GM23338 (cell line): ENCODE data around the gene CTU2.

Experiments used
- CREB1 ChIP-seq: fragments of 250-450 bp; sonication (Bioruptor Pico); IDR thresholded peaks from 2 replicates; pipeline ENCODE4 v1.5.0; 2020; ENCODE audit warnings: low read depth, mild to moderate bottlenecking, moderate library complexity
- EZH2 ChIP-seq: fragments of 200-600 bp; sonication (generic); IDR thresholded peaks from one replicate; pipeline ENCODE4 v1.8.0; 2017; ENCODE audit warnings: antibody characterized with exemption, mild to moderate bottlenecking, low read depth; ENCODE audit not compliant: unreplicated experiment
- EZH2phosphoT487 ChIP-seq: fragments of 200-600 bp; sonication (generic); IDR thresholded peaks from one replicate; pipeline ENCODE4 v1.8.1; 2018; ENCODE audit warnings: antibody characterized with exemption; ENCODE audit not compliant: unreplicated experiment
- JUNB ChIP-seq: IDR thresholded peaks from one replicate; pipeline ENCODE4 v1.6.1; 2016; ENCODE audit warnings: antibody characterized with exemption; ENCODE audit not compliant: unreplicated experiment
- POLR2AphosphoS5 ChIP-seq: IDR thresholded peaks from 2 replicates; pipeline ENCODE4 v1.6.1; 2016; ENCODE audit warnings: antibody characterized with exemption, low read depth
- STAT1 ChIP-seq: IDR thresholded peaks from one replicate; pipeline ENCODE4 v1.6.1; 2016; ENCODE audit warnings: antibody characterized with exemption; ENCODE audit not compliant: unreplicated experiment
- ZNF331 ChIP-seq: fragments of 250-450 bp; sonication (Bioruptor Pico); IDR thresholded peaks from 2 replicates; pipeline ENCODE4 v1.5.0; 2020; ENCODE audit warnings: low read depth, mild to moderate bottlenecking, moderate library complexity
- TF ChIP-seq, protein P1 (sequence below), 2 experiments: fragments of 200-600 bp in 1 of 2; sonication (generic) in 1 of 2; conservative IDR thresholded peaks; 2 replicates each; pipeline versions ENCODE4 v1.5.1 to v1.6.1; 2016 to 2017; ENCODE audit warnings: antibody characterized with exemption in 2 of 2, low read depth in 2 of 2, mild to moderate bottlenecking in 2 of 2, moderate library complexity in 1 of 2
- TF ChIP-seq, protein P2 (sequence below): IDR thresholded peaks from one replicate; pipeline ENCODE4 v1.6.1; 2018; ENCODE audit warnings: antibody characterized with exemption; ENCODE audit not compliant: unreplicated experiment
- TF ChIP-seq, protein P3 (sequence below): fragments of 250-450 bp; sonication (Bioruptor Pico); IDR thresholded peaks from 2 replicates; pipeline ENCODE4 v1.5.0; 2020; ENCODE audit warnings: mild to moderate bottlenecking, moderate library complexity

DNA sequence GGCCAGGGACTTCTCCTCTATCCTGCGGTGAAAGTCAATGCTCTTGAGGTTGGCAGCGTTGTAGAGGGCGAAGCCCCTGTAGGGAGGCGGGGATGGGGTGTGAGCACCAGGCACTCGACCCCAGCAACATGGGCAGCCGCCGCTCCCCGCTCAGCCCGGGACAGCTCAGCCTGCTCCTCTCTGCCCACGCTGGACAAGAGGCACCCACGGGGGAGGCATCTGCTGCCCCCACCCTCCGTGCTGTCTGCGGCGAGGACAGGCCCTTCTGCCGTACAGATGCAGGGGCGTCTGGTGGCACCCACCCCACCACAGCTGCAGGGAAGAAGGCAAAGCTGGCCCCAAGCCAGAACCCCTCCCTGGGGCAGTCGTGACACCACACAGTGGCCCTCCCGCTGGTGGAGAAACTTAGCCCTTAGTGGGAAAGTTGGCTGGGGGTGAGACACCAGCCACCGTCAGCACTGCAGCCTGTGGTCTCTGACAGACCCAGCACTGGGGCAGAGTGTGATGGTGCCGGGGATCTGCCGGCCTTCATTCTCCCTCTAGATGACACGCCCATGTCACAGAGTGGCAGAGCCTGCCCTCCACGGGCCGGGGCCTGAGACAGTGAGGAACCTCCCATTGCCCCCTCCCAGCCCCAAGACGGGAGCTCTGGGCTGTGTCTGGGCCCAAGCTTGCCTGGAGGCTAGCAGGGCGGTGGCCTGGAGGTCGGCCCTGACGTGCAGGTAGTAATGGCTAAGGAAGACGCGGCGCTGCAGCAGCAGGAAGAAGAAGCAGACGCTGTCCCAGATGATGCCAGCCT is 19.5 kb downstream of the CTU2 start:
- TF ChIP-seq, protein P1, sequence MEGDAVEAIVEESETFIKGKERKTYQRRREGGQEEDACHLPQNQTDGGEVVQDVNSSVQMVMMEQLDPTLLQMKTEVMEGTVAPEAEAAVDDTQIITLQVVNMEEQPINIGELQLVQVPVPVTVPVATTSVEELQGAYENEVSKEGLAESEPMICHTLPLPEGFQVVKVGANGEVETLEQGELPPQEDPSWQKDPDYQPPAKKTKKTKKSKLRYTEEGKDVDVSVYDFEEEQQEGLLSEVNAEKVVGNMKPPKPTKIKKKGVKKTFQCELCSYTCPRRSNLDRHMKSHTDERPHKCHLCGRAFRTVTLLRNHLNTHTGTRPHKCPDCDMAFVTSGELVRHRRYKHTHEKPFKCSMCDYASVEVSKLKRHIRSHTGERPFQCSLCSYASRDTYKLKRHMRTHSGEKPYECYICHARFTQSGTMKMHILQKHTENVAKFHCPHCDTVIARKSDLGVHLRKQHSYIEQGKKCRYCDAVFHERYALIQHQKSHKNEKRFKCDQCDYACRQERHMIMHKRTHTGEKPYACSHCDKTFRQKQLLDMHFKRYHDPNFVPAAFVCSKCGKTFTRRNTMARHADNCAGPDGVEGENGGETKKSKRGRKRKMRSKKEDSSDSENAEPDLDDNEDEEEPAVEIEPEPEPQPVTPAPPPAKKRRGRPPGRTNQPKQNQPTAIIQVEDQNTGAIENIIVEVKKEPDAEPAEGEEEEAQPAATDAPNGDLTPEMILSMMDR (conservative IDR thresholded peaks at IDR 0.05; ENCODE audit: low read depth in 2 of 2), result no peak
- TF ChIP-seq JUNB (no peak), POLR2AphosphoS5 (no peak), EZH2 (no peak), EZH2phosphoT487 (no peak), CREB1 (CRISPR knock-in tag) (no peak), STAT1 (no peak), ZNF331 (no peak)
- TF ChIP-seq, protein P2, sequence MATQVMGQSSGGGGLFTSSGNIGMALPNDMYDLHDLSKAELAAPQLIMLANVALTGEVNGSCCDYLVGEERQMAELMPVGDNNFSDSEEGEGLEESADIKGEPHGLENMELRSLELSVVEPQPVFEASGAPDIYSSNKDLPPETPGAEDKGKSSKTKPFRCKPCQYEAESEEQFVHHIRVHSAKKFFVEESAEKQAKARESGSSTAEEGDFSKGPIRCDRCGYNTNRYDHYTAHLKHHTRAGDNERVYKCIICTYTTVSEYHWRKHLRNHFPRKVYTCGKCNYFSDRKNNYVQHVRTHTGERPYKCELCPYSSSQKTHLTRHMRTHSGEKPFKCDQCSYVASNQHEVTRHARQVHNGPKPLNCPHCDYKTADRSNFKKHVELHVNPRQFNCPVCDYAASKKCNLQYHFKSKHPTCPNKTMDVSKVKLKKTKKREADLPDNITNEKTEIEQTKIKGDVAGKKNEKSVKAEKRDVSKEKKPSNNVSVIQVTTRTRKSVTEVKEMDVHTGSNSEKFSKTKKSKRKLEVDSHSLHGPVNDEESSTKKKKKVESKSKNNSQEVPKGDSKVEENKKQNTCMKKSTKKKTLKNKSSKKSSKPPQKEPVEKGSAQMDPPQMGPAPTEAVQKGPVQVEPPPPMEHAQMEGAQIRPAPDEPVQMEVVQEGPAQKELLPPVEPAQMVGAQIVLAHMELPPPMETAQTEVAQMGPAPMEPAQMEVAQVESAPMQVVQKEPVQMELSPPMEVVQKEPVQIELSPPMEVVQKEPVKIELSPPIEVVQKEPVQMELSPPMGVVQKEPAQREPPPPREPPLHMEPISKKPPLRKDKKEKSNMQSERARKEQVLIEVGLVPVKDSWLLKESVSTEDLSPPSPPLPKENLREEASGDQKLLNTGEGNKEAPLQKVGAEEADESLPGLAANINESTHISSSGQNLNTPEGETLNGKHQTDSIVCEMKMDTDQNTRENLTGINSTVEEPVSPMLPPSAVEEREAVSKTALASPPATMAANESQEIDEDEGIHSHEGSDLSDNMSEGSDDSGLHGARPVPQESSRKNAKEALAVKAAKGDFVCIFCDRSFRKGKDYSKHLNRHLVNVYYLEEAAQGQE, result no peak
- TF ChIP-seq, protein P3, sequence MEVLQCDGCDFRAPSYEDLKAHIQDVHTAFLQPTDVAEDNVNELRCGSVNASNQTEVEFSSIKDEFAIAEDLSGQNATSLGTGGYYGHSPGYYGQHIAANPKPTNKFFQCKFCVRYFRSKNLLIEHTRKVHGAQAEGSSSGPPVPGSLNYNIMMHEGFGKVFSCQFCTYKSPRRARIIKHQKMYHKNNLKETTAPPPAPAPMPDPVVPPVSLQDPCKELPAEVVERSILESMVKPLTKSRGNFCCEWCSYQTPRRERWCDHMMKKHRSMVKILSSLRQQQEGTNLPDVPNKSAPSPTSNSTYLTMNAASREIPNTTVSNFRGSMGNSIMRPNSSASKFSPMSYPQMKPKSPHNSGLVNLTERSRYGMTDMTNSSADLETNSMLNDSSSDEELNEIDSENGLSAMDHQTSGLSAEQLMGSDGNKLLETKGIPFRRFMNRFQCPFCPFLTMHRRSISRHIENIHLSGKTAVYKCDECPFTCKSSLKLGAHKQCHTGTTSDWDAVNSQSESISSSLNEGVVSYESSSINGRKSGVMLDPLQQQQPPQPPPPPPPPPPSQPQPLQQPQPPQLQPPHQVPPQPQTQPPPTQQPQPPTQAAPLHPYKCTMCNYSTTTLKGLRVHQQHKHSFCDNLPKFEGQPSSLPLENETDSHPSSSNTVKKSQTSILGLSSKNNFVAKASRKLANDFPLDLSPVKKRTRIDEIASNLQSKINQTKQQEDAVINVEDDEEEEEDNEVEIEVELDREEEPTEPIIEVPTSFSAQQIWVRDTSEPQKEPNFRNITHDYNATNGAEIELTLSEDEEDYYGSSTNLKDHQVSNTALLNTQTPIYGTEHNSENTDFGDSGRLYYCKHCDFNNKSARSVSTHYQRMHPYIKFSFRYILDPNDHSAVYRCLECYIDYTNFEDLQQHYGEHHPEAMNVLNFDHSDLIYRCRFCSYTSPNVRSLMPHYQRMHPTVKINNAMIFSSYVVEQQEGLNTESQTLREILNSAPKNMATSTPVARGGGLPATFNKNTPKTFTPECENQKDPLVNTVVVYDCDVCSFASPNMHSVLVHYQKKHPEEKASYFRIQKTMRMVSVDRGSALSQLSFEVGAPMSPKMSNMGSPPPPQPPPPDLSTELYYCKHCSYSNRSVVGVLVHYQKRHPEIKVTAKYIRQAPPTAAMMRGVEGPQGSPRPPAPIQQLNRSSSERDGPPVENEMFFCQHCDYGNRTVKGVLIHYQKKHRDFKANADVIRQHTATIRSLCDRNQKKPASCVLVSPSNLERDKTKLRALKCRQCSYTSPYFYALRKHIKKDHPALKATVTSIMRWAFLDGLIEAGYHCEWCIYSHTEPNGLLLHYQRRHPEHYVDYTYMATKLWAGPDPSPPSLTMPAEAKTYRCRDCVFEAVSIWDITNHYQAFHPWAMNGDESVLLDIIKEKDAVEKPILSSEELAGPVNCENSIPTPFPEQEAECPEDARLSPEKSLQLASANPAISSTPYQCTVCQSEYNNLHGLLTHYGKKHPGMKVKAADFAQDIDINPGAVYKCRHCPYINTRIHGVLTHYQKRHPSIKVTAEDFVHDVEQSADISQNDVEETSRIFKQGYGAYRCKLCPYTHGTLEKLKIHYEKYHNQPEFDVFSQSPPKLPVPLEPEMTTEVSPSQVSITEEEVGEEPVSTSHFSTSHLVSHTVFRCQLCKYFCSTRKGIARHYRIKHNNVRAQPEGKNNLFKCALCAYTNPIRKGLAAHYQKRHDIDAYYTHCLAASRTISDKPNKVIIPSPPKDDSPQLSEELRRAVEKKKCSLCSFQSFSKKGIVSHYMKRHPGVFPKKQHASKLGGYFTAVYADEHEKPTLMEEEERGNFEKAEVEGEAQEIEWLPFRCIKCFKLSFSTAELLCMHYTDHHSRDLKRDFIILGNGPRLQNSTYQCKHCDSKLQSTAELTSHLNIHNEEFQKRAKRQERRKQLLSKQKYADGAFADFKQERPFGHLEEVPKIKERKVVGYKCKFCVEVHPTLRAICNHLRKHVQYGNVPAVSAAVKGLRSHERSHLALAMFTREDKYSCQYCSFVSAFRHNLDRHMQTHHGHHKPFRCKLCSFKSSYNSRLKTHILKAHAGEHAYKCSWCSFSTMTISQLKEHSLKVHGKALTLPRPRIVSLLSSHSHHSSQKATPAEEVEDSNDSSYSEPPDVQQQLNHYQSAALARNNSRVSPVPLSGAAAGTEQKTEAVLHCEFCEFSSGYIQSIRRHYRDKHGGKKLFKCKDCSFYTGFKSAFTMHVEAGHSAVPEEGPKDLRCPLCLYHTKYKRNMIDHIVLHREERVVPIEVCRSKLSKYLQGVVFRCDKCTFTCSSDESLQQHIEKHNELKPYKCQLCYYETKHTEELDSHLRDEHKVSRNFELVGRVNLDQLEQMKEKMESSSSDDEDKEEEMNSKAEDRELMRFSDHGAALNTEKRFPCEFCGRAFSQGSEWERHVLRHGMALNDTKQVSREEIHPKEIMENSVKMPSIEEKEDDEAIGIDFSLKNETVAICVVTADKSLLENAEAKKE, result no peak
